Hematopoietic multipotent progenitor cell treated with erythropoietin and hydrocortisone succinate and interleukin-3 and kit ligand, for 17 days (in vitro differentiated cells): ENCODE data around the gene NR5A1.

Experiments used
- DNase-seq: peaks from one replicate; pipeline ENCODE4 v3.0.0-alpha.2; 2015; ENCODE audit warnings: low spot score

The NR5A1 gene

DNA sequence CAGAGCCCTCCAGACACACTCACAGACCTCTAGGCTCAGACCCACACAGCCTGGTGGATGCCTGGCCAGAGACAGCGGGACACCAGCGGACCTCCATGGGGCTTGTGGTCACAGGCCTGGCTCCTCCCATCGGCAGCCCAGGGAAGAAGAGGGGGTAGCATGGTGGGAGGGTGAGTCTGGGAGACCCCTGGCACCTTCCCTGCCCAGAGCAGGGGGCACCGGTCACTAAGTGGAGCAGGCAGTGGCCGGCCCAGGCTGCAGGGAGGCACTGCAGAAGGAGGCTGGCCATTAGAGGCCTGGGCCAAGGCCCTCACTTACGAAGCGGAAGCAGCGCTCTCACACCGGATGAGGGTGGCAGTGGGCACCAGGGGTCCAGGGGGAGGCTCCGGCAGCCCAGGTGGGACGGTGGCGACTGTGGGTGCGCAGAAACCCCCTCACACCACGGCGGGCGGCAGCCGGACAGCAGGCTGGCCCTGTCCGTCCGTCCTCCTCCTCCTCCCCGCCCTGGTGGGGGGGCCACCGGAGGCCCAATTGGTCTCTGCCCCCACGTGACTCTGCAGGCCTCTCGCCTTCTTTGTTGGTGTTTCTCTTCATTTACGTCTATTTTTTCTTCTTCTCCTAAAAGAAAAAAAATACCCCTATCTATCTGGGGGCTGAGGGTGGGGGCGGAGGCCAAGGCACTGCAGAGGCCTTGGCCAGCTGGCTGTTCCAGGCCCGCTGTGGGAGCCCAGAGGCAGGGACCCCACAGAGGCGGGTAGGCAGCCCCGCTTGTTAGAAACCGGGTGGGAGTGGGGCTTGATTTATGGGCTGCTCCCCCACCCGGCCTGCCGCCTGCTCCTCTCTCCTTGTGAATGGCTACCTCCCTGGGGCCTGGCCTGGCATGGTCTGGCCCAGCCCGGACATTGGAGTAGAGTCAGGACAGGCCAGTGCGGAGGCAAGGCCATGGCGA, at the start of gene NR5A1:
Gene NR5A1 (minus strand): TSS at position 469 of the 949 bp plus-strand sequence. CDS start 4,004 bp downstream, outside the sequence.
- no peak for DNase-seq

DNA sequence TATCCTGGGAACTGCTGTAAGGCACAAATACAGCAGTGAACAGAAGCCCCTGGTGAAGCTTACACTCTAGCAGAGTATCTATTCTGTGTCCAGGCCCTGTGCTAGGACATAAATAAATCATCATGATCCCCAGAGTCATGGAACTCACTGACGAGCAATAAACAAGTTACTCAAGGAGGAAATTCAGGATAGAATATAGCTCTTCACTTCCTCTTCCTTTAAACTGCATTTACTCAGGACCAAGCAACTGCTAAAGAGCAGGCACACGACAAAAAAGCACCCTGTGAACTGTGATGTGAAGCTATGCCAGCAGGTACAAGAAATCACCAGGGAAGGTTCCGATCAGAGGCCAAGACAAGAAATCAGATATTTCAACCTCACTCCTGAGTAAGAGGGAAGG, 47.8 kb upstream of the NR5A1 start:
- DNase-seq: no peak

DNA sequence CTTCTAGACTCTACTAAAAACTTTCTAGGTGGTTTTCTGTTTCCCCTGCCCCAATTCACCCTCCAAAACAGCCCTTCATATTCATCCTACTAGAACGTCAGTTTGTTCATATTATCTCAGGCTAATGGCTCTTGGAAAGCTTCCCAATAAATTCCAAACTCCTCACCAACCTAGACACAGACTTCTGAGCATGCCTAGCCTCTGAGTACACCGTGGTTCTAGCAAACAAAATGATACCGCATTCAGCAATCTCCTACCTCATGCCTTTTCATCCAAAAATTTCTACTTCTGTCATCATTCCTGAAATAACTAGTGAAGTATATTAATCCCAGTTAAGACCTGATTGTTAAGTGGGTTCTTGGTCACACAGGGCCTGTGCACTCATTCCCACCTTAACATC, 46.5 kb upstream of the NR5A1 start:
- no peak for DNase-seq

DNA sequence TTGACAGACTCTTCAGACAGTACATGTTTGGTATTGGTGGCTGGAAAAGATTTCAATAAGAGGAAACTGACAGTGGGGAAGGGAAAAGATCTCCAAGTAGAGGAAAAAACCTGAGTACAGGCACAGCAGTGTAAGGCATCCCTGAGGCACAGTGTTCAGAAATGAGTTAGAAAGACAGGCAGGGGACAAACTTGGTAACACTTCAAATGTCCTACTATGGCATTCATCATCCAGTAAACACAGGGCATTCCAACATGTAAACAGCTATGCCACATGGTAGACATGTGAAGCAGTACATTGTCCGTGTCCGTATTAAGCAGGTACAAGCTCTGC, 45.0 kb upstream of the NR5A1 start:
- DNase-seq: no peak

DNA sequence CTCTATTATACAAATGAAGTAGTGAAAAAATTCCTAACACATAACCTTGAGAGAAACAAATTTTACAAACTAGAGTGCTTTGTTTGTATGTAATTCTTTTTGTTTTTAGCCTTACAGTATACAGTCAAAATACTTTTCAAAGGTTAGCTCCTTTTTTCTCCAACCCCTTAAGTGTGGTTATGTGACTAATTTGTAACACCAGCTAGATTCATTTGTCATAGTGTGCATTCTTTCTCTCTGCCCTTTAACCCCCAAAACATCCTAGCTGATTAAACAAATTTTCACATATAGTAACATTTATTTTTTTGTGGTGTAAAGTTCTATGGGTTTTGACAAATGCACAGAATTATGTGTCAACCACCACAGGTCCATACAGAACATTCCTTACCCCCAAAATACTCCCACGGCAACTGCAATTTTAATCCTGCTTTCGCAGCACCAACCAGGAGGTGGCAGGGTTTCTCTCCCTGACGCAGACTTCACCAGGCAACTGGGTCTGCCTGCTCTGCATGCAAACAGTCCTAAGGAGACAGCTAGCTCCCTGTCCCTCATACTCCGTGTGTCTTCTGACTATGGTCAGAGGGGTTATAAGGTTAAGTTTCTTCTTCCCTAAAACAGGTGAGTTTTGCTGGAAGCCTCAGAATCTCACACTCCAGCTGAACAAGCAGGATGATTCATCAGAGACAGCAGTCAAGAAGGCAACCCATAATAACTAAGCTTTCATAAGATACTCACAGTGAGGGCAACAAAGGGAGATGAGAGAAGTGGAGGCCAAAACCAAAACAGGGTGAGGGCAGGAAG, 44.5 kb upstream of the NR5A1 start:
- no peak for DNase-seq

DNA sequence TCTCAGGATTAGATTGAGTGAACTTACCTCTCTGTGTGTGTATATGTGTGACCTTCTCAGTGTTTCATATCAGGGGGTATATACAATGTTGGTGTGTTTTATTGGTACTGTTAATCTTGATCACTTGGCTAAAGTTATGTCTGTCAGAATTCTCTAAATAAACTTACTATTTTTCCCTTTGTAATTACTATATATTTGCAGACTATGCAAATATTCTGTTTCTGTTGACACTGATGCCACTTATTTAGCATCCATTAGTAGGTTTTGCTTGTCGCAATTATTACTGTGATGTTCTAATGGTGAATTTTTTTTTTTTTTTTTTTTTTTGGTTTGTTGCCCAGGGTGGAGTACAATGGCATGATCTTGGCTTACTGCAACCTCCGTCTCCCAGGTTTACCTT, 42.9 kb upstream of the NR5A1 start:
- DNase-seq: no peak

DNA sequence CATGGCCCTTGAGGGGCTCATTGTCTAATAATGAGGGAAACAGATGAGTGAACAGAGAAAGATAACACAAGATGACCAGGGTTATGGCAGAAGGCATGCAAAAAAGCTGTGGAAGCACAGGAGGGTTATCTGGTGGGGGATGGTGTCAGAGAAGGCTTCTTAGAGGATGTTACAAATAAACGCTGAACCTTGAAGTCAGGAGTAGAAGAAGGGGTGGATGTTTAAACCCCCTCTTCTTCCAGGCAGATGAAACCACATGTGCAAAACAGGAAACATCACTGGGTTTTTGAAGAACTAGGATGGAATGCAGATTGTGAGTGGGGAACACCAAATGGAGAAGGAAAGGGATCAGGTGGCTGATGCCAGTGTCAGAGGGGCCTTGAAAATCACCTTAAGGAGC, 41.8 kb upstream of the NR5A1 start:
- DNase-seq: no peak

DNA sequence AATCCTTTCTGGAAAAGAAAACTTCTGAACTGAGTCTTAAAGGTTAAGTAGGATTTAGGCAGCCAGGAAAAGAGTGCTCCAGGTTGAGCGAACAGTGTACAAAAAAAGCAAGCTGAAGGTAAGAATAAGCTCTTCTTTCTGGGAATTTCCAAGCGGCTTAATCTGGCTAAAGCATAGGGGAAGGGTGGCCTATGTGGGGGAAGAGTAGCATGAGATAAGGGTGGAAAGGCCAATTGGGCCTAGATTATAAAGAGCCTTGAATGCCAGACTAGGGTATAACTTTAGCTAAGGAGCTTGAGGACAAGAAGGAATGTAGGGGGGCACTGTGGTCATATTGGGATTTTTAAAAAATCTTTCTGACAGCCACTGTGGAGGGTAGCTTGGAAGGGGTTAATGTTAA, 37.3 kb upstream of the NR5A1 start:
- DNase-seq: no peak

DNA sequence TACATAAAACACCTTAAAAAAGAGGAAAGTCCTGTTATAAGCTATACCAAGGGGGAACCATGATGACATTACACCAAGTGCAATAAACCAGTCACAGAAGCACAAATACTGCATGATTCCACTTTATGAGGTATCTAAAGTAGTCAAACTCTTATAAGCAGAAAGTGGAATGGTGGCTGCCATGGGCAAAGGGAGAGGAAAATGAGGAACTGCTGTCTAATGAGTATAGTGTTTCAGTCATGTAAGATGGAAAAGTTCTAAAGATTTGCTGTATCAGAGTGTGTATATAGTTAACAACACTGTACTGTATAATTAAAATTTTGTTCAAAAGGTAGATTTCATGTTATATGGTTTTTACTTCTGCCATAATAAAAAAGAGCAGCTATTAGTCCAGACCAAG, 34.6 kb upstream of the NR5A1 start:
- no peak for DNase-seq

DNA sequence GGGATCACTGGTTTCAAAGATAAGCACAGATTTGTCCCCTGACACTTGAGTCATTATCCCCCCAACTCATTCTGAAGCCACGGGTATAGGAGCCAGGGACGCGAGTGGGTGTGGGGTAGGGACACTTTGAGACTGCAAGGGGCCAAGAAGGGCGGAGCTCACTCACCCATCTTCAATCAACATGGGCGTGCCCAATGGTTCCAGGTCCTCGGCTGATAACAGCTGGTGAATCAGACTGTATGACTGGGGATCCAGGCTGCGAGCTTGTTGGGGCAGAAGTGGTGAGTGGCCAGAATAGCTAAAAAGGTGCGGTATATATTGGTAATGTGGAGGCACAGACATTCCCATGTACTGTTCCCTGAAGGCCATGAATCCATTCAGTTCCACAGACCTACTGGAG, 30.7 kb upstream of the NR5A1 start:
- DNase-seq: peak; percentile 64

DNA sequence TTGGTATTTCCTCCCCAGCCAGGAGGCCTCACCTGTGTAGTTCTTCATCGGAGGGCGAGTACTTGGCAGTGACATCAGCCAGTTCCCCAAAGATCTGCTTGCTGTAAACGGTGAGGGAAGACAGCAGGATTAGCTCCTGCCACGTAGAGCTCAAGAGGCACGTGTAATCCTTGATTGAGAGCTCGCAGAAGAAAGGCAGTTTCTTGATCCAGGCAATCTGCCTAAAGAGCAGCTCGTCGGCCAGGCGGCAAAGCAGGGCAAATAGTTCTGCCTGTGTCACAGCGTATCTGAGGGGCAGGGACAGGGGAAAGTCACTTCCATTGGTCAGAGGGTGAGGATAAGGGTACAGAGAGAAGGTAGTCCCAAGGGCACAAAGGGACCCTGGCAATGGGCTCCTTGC, 28.6 kb upstream of the NR5A1 start:
- DNase-seq: no peak

DNA sequence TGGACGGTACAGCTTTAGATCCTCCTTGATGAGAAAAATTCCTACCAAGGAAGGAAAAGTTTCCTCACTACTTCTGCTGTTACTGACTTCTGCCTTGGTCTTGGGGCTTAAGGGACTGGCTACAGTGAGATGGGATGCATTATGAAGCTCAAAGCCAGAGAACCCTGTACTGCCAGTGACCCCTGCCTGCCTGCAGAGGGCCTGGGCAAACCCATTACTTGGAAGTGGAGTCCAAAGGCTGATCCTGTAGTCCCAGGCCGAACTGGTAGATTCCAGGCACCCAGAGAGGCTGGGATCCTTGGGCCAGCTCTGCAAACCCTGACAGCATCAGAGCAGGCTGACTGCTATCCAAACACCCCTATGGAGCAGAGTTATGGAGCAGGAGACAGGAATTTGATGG, 25.7 kb upstream of the NR5A1 start:
- DNase-seq: no peak

DNA sequence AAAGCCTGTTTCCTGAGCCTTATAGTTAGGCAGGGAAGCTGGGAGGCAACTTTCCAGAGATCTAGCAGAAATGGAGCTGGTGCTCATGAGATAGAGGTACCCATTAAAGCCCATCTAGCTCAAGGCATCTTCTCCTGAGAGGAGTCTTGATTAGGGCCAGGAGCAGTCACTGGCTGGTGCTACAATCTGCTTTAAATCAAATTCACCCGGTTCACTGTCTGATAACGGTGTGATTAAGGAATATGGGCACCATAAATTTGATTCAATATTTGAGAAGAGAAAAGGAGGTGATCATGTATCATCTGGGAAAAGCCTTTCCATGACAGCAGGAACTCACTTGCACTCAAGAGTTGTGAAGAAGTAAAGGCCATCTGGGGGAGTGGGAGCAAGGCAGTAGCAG, 23.9 kb upstream of the NR5A1 start:
- DNase-seq: no peak

DNA sequence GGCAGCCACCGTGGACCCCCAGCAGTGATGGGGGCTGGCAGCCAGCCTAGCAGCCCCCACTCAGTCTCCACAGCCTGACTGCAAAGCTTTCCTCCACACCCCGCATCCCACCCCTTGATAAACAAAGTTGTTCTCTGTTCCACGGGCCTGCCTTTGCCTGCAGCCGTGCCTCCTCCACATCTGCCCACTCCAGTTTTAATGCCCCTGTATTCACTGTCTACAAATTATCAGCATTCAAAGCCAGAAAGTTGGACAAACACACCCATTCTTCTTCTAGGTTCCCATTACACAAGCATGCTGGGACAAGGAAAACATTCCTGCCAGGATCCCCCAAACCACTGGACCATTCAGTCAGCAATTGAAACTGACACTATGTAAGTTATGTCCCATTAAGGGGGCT, 23.0 kb upstream of the NR5A1 start:
- no peak for DNase-seq

DNA sequence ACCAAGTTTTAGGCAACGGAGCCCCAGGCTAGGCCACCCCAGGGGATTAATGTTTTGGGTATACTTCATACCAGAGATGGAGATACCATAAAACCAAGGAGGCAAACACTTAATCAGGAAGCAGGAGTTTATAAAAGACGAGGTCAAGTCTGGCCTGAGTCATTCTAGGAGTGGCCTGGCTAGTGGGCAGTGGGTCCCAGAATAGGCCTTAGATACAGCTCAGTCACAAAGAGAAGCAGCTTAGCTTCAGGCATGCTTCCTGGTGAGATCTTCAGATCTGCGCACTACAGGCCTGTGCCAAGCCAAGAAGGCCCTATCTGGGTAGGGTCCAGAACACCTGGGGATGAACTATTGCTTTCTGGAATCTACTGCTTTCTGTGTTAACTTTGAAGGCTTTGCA, 20.6 kb upstream of the NR5A1 start:
- DNase-seq: no peak

DNA sequence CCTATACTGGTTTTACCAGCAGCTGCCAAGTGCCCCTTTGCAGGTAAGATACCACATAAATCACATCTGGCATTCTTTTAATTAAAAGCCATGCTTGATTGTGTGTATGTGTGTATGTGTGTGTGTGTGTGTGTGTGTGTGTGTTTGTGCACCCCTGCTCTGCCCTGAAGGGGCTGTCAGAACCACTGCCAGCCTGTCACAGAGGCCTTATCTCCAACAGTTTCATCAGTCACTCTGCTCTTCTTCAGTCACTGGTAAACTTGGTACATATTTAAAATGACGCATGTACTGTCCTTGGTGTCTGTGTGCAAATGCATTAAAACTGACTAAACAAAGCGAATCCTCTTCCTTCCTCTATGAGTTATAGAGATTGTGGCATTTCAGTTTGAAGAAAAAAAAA, 19.0 kb upstream of the NR5A1 start:
- DNase-seq: no peak

DNA sequence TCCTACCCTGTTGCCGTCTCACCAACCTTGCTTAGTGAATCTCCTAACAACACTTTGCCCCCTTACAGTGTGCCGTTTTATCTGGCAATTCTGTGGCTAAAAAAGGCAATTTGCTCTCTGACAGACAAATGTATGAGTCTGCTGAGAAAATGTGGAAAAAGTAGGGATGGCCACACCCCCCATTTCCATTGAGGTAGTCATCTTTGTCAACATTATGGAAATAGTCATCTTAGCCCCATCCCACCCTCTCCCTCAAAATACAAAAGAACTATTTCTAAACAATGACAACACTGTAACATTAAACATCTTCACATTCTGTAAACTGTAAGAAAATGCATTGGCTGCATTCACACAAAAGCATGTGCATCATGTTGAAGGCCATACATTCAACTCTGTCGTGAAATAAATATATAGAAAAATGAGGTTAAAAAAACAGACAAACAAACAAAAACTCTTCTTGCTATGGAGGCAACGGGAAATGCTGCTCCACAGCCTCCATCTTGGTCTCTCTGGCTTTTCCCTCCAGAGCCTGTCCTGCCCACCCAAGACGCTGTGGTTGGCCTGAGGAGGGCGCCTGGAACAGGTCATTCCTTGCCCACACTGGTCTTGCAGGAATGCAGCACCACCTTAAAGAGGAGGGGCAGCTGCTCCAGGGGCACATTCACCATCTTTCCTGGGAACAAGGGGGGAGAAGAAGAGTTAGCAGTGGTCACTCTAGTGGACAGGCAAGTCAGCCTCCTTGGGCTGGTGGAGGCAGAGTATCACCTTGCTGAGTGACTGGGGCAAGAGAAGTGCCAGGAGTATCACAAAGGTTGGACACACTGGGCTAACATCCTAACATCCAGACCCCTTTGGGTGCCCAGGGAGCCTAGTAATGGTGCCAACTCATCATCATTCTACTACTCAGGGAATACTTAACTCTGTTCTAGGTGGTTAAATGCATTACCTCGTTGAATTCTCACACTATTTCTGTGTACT, 15.2 kb upstream of the NR5A1 start:
- DNase-seq: no peak

DNA sequence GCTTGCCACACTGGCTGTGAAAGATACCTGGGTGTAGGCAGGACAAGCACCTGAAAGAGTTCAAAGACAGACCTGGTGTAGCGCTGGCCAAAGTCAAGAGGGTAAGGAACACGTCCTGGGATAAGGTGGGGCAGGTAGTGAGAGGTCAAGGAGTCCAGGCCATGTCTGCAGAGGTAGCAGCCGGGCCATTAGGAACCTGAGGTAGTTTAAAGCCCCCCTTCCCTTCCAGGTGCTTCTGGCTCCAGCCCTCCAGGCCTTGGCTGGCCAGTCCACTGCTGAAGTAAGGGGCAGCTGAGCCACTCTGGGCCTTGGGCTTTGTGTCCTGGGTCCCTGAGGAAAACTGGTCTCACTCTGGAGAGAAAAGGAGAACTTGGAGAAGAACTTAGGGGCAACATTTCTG, 13.9 kb upstream of the NR5A1 start:
- DNase-seq: no peak

DNA sequence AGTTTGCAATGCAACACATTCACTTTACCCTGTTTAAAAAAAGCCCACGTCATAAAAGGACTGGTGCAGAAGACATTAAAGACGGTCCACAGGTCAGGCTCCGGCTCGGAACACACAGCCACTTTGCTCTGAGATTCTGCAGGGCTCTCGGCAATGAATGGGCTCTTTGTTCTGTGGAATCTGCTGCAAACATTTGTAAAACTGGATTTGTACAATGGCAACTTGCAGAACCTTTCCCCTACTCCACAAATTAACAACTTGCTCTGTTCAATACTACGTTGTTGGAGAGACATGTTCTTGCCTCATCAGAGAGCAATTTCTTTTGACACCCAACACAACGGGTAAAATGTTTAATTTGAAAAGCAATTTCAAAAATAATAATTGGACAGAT, 13.0 kb upstream of the NR5A1 start:
- no peak for DNase-seq

DNA sequence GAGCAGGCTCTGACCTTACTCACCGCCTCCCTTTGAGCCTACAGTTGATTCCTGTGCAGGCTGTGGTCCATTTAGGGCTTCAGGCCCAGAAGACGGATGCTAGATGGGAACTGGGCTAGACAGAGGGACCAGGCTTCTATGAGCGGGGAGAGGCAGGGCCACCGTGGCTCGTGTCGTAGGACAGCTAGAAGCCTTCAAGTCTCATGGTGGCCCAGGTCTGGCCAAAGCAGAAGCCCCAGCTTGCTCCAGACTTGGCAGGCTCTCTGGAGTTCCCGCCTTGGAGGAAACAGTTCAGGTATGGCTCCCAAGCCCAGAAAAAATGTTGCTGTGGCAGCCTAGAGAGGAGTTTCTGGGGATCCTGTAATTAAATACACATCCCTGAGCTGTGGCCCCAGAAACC, 10.9 kb upstream of the NR5A1 start:
- no peak for DNase-seq

DNA sequence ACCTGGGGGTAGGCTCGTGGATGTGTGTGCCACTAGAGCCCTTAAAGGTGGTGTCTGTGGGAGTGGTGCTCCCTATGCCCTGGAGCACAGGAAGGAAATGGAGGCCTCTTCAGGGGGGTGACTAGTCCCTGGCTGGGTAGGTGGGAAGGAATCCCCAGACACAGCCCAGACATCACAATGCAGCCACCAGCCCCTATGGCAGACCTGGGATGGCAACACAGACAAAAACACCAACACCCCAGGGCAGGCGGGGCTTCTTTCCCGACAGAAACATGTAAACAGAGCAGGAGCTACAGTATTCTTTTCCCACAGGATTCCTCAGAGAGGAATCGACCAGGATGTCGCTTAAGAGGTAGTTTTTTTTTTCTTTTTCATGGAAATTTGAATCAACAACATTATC, 10.4 kb upstream of the NR5A1 start:
- DNase-seq: no peak

DNA sequence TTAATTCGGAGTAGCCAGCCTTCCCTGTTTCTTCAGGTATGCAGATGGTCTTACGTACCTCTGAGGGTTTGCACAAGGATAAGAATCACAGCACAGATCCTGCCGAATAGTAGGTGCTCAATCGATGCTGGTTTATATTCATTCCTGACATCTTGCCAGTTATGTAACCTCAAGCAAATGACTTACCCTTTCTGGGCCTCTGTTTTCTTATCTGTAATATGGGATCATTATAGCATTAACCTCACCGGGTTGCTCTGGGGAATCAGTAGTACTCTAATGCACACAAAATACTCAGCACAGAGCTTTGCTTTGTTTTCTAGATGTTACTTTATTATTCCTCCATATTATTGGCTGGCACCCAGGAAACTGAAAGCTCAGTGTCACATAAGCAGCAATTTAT, 7.7 kb upstream of the NR5A1 start:
- no peak for DNase-seq
